ENCODE results near the gene KCNH6.

- no peak for TF ChIP-seq EGR1 (IDR thresholded peaks at IDR 0.05)
- TF ChIP-seq MAX (IDR thresholded peaks at IDR 0.05), result no peak
- TF ChIP-seq EP300 (IDR thresholded peaks at IDR 0.05; ENCODE audit: borderline replicate concordance), result no peak
- TF ChIP-seq YY1 (IDR thresholded peaks at IDR 0.05; ENCODE audit: low read depth), result no peak
- TF ChIP-seq RAD21 (IDR thresholded peaks at IDR 0.05; ENCODE audit: low read depth), result no peak
- no peak for TF ChIP-seq CEBPB (IDR thresholded peaks at IDR 0.05)
- no peak for TF ChIP-seq NFIC (IDR thresholded peaks at IDR 0.05)
- TF ChIP-seq TAF1 (IDR thresholded peaks at IDR 0.05; ENCODE audit: low read depth), result no peak
- TF ChIP-seq, protein P1, sequence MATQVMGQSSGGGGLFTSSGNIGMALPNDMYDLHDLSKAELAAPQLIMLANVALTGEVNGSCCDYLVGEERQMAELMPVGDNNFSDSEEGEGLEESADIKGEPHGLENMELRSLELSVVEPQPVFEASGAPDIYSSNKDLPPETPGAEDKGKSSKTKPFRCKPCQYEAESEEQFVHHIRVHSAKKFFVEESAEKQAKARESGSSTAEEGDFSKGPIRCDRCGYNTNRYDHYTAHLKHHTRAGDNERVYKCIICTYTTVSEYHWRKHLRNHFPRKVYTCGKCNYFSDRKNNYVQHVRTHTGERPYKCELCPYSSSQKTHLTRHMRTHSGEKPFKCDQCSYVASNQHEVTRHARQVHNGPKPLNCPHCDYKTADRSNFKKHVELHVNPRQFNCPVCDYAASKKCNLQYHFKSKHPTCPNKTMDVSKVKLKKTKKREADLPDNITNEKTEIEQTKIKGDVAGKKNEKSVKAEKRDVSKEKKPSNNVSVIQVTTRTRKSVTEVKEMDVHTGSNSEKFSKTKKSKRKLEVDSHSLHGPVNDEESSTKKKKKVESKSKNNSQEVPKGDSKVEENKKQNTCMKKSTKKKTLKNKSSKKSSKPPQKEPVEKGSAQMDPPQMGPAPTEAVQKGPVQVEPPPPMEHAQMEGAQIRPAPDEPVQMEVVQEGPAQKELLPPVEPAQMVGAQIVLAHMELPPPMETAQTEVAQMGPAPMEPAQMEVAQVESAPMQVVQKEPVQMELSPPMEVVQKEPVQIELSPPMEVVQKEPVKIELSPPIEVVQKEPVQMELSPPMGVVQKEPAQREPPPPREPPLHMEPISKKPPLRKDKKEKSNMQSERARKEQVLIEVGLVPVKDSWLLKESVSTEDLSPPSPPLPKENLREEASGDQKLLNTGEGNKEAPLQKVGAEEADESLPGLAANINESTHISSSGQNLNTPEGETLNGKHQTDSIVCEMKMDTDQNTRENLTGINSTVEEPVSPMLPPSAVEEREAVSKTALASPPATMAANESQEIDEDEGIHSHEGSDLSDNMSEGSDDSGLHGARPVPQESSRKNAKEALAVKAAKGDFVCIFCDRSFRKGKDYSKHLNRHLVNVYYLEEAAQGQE (IDR thresholded peaks at IDR 0.05; ENCODE audit: low read depth), result no peak
Measured at GRCh38 chr17:63535640-63536039, 12.5 kb downstream of the KCNH6 start.
